B cell (primary cell): Measurements from ENCODE around the gene DGCR2. TPM values are rescaled to one million over a fixed set of nuclear protein-coding genes. Genes with fewer than 3 reads are reported as not detected.

Experiments
- ATAC-seq: fragments of 200-7000 bp; cut with Tn5 transposase; one replicate; pipeline ENCODE4 v1.10.0; 2021; ENCODE audit warnings: low read depth, mild to moderate bottlenecking, moderate number of reproducible peaks, moderate library complexity
- CTCF ChIA-PET: fragments of 350-600 bp; sonication (Branson Sonifier 250); formaldehyde crosslinking; loops from one replicate; lab custom pipeline; 2021; ENCODE audit warnings: antibody characterized with exemption, inconsistent platforms; lab: Charles Lee
- POLR2A ChIA-PET: fragments of 350-600 bp; sonication (Branson Sonifier 250); formaldehyde crosslinking; loops from one replicate; lab custom pipeline; 2021; ENCODE audit warnings: antibody characterized with exemption; lab: Charles Lee
- DNase-seq: peaks from one replicate; pipeline ENCODE4 v3.0.0; 2013
- H2AFZ ChIP-seq: 2 replicates; pipeline ENCODE4 v1.6.1; 2012; ENCODE audit warnings: mild to moderate bottlenecking, low read depth, low read length; ENCODE audit not compliant: insufficient read depth, poor library complexity, severe bottlenecking
- H3K27ac ChIP-seq, 2 donors: 1 replicate in 1 of 2; 2 replicates in 1 of 2; pipeline ENCODE4 v1.5.1; 2012 to 2013; ENCODE audit warnings: low read length in 2 of 2, mild to moderate bottlenecking in 2 of 2, moderate library complexity in 1 of 2
- H3K27me3 ChIP-seq, 4 experiments: fragments of 200-600 bp in 1 of 4; sonication (generic) in 1 of 4; replicated peaks in 1 of 4; 1 replicate in 2 of 4; 2 replicates in 2 of 4; pipeline versions ENCODE4 v1.6.1 to v1.7.0; 2013 to 2016; ENCODE audit warnings: low read length in 3 of 4, mild to moderate bottlenecking in 2 of 4, mixed read lengths in 1 of 4, moderate library complexity in 1 of 4; ENCODE audit not compliant: insufficient read depth in 4 of 4, control insufficient read depth in 3 of 4; ENCODE audit errors: control extremely low read depth in 1 of 4
- H3K36me3 ChIP-seq, 2 experiments: replicated peaks in 1 of 2; 1 replicate in 1 of 2; 2 replicates in 1 of 2; pipeline versions ENCODE4 v1.6.1 to v1.7.1; 2013; ENCODE audit warnings: low read length in 1 of 2; ENCODE audit not compliant: insufficient read depth in 2 of 2, control insufficient read depth in 1 of 2; ENCODE audit errors: control extremely low read depth in 1 of 2, extremely low read depth in 1 of 2
- H3K4me1 ChIP-seq, 2 donors: fragments of 200-600 bp in 1 of 2; sonication (generic) in 1 of 2; 1 replicate in 1 of 2; 2 replicates in 1 of 2; pipeline versions ENCODE4 v1.5.1 to v1.6.1; 2013 to 2017; ENCODE audit warnings: low read length in 2 of 2; ENCODE audit not compliant: control insufficient read depth in 2 of 2, insufficient read depth in 2 of 2
- H3K4me2 ChIP-seq: replicated peaks from 2 replicates; pipeline ENCODE3; 2012; ENCODE audit warnings: mild to moderate bottlenecking, low read depth, low read length; ENCODE audit not compliant: poor library complexity, severe bottlenecking
- H3K4me3 ChIP-seq, 5 experiments: fragments of 200-600 bp in 1 of 5; sonication (generic) in 1 of 5; 1 replicate in 3 of 5; 2 replicates in 2 of 5; pipeline versions ENCODE4 v1.5.1 to v1.7.0; 2011 to 2016; ENCODE audit warnings: low read length in 4 of 5, mild to moderate bottlenecking in 4 of 5, low read depth in 2 of 5, control low read depth in 1 of 5, moderate library complexity in 1 of 5; ENCODE audit not compliant: insufficient read depth in 1 of 5; ENCODE audit errors: control extremely low read depth in 1 of 5, extremely low read depth in 1 of 5
- H3K79me2 ChIP-seq: fragments of 200-600 bp; sonication (generic); one replicate; pipeline ENCODE4 v1.6.0; 2016; ENCODE audit warnings: low read length; ENCODE audit not compliant: control insufficient read depth, insufficient read depth
- H3K9ac ChIP-seq: fragments of 200-600 bp; sonication (generic); 2 replicates; pipeline ENCODE4 v1.6.1; 2017; ENCODE audit warnings: mild to moderate bottlenecking, low read length, moderate library complexity
- H3K9me3 ChIP-seq, 3 donors: one replicate each; pipeline versions ENCODE4 v1.6.1 to v1.7.1; 2013; ENCODE audit warnings: low read length in 2 of 3; ENCODE audit not compliant: control insufficient read depth in 2 of 3, insufficient read depth in 1 of 3; ENCODE audit errors: control extremely low read depth in 1 of 3
- H4K20me1 ChIP-seq: 2 replicates; pipeline ENCODE4 v1.6.0; 2012; ENCODE audit warnings: mild to moderate bottlenecking, low read length; ENCODE audit not compliant: insufficient read depth, control insufficient read depth, poor library complexity, severe bottlenecking
- H3K27ac Mint-ChIP-seq: one replicate; pipeline ENCODE4 v1.8.0; 2021; ENCODE audit warnings: mixed read lengths
- H3K27me3 Mint-ChIP-seq: one replicate; pipeline ENCODE4 v1.8.0; 2021; ENCODE audit warnings: mixed read lengths
- H3K4me1 Mint-ChIP-seq: one replicate; pipeline ENCODE4 v1.8.0; 2021; ENCODE audit warnings: mixed read lengths
- H3K4me3 Mint-ChIP-seq: one replicate; pipeline ENCODE4 v1.8.0; 2021; ENCODE audit warnings: mixed read lengths
- H3K9me3 Mint-ChIP-seq: one replicate; pipeline ENCODE4 v1.8.0; 2022; ENCODE audit warnings: mixed read lengths; ENCODE audit not compliant: insufficient read depth
- CTCF ChIP-seq: fragments of 200-600 bp; IDR thresholded peaks from one replicate; pipeline ENCODE4 v1.8.0; 2022; ENCODE audit warnings: antibody characterized with exemption, mild to moderate bottlenecking
- EZH2 ChIP-seq: IDR thresholded peaks from 2 replicates; pipeline ENCODE4 v1.6.1; 2012; ENCODE audit warnings: borderline replicate concordance, low read depth, mild to moderate bottlenecking, moderate library complexity, low read length; ENCODE audit not compliant: insufficient read depth, poor library complexity, severe bottlenecking
- WGBS: methylation state at CpG from one replicate; pipeline ENCODE4 v1.1.5; 2013; ENCODE audit warnings: missing lambda C conversion rate; ENCODE audit not compliant: insufficient coverage; 5-methylcytosine and 5-hydroxymethylcytosine counted together
- intact Hi-C: fragments of 100-400 bp; cut with micrococcal nuclease; formaldehyde crosslinking; loops from one replicate; pipeline ENCODE4 v1.10.0; 2022
- polyA plus RNA-seq: library from polyadenylated mRNA; depleted of rRNA; stranded (reverse); fragments of >200 nt; gene quantifications from 2 replicates; pipeline ENCODE4 v1.2.3, GENCODE V29; 2012
- total RNA-seq, 2 donors: library from RNA; stranded (reverse); fragments of 120-200 nt in 1 of 2; gene quantifications; 1 replicate in 1 of 2; 2 replicates in 1 of 2; pipeline versions ENCODE4 v1.2.3 to v1.2.4, GENCODE V29; 2013 to 2022

DGCR2 gene
- total and polyA plus RNA-seq, 2 donors (not counting 1 experiment from before 2014, with no cell fraction given): 28.8 to 49.5 TPM

GRCh38 chr22:19039796-19040280 is 82.4 kb downstream of the DGCR2 start:
- H3K36me3 ChIP-seq: peaks cover 0 to 67% of the 10 kb centered on the region in 2 experiments
- WGBS: 92% methylated on average over 6 of the region's 6 CpGs

GRCh38 chr22:19039448-19039780 is 82.8 kb downstream of the DGCR2 start:
- Histone ChIP-seq H3K79me2 (no peaks in the 10 kb centered on the region), H3K4me3 (no peak overlapping the region), H3K4me1 (no peaks in the 10 kb centered on the region), H2AFZ (no peak overlapping the region), H3K9ac (no peak overlapping the region), H3K27me3 (no peaks in the 10 kb centered on the region), H3K36me3 (peaks cover 0 to 67% of the 10 kb centered on the region in 2 experiments), H3K4me2 (no peak overlapping the region), H3K27ac (no peak overlapping the region), H3K9me3 (no peaks in the 10 kb centered on the region), H4K20me1 (peaks cover 23% of the 10 kb centered on the region)
- ATAC-seq (no peak), DNase-seq (no peak)
- no peaks in the 10 kb centered on the region for H3K9me3 Mint-ChIP-seq
- no peaks in the 10 kb centered on the region for H3K27me3 Mint-ChIP-seq
- H3K4me1 Mint-ChIP-seq: peaks cover 6% of the 10 kb centered on the region
- ChIA-PET CTCF (no interaction called here), POLR2A (no interaction called here)
- no peak overlapping the region for H3K27ac Mint-ChIP-seq
- 97% methylated on average over 8 of the region's 8 CpGs for WGBS
- TF ChIP-seq EZH2 (no peak), CTCF (no peak)
- intact Hi-C loops: no loop called here
- no peak overlapping the region for H3K4me3 Mint-ChIP-seq

More at GRCh38 chr22:19039796-19040280, 82.4 kb downstream of the DGCR2 start:
- no peak overlapping the region for H2AFZ ChIP-seq
- Mint-ChIP-seq H3K27me3 (no peaks in the 10 kb centered on the region), H3K4me1 (peaks cover 3% of the 10 kb centered on the region), H3K27ac (no peak overlapping the region), H3K4me3 (no peak overlapping the region), H3K9me3 (no peaks in the 10 kb centered on the region)
- DNase-seq: no peak
- peaks cover 23% of the 10 kb centered on the region for H4K20me1 ChIP-seq
- no peak overlapping the region for H3K27ac ChIP-seq
- intact Hi-C loops: no loop called here
- no peaks in the 10 kb centered on the region for H3K9me3 ChIP-seq
- H3K4me3 ChIP-seq: no peak overlapping the region
- H3K4me2 ChIP-seq: no peak overlapping the region
- no peak overlapping the region for H3K9ac ChIP-seq
- TF ChIP-seq EZH2: no peak
- no peak for TF ChIP-seq CTCF
- ChIA-PET CTCF (no interaction called here), POLR2A (no interaction called here)
- H3K79me2 ChIP-seq: no peaks in the 10 kb centered on the region
- no peak for ATAC-seq
- H3K4me1 ChIP-seq: no peaks in the 10 kb centered on the region
- H3K27me3 ChIP-seq: no peaks in the 10 kb centered on the region
